ENCODE measurements around the gene VPS54. TPM values are rescaled to one million over a fixed set of nuclear protein-coding genes. Genes with fewer than 3 reads are reported as not detected.
A peak's percentile ranks its signal among the peaks of the same experiment; 100 is the strongest.

Gene VPS54
- total RNA-seq, 1 experiment from 2014 or later, result 33.8 TPM

DNA sequence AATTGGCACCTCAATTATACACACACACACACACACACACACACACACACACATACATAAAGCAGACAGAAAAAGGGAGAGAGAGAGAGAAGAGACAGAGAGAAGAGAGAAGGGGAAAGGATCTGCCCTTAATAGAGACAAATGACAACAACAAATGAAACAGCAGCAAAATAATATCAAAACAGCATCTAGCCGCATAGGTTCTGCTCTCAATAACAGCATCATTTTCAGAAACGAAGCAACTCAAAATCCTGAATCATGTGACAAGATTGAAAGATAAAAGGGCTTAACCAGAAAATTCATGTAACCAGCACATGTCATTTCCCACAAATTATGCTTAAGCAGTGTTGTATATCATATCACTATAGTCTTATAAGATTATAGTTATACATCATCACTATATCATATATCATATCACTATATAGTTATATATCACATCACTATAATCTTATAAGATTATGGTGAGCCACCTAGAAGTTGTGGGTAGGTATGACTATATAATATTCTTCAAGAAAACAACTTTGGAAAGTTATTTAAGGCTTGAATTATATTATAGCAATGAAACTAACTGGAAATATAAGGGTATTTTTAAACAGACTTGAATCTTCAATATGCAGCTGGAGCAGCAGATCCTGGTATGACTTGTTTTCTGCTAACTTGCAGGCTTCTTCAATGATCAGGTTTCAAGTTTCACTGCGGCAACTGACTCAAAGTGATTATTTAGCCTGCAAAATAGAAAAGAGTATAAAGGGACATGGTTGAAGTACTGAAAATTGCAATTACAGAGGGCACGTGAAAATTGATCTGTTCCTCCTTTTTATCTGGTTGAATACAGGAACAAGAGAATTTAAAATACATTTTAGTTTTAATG lies 16.1 kb upstream of the VPS54 start:
- no peaks in the 10 kb centered on the region for H3K36me3 ChIP-seq (ENCODE audit: insufficient read depth, low read length)
- H3K9me2 ChIP-seq (replicated peaks; ENCODE audit: insufficient read depth, low read length), result no peaks in the 10 kb centered on the region
- no peak overlapping the region for H3K9ac ChIP-seq (ENCODE audit: low read length)
- DNase-seq, result no peak
- no peaks in the 10 kb centered on the region for H3K4me1 ChIP-seq (ENCODE audit: low read length)
- peaks cover 2% of the 10 kb centered on the region; the same call in 1 of the 2 replicates for H3K27me3 ChIP-seq (ENCODE audit: low read length)
- H4K20me1 ChIP-seq (ENCODE audit: insufficient read depth, low read depth, low read length), result no peaks in the 10 kb centered on the region
- no peaks in the 10 kb centered on the region for H3K9me3 ChIP-seq (ENCODE audit: low read length)
- no peaks in the 10 kb centered on the region for H3K79me2 ChIP-seq (ENCODE audit: low read length)
- H3K27ac ChIP-seq (ENCODE audit: low read length), result no peak overlapping the region
- H2AFZ ChIP-seq (ENCODE audit: low read length), result no peak overlapping the region
- H3K4me2 ChIP-seq (ENCODE audit: low read depth, low read length, poor library complexity, severe bottlenecking), result no peak overlapping the region
- no peak overlapping the region for H3K4me3 ChIP-seq (ENCODE audit: low read length)

DNA sequence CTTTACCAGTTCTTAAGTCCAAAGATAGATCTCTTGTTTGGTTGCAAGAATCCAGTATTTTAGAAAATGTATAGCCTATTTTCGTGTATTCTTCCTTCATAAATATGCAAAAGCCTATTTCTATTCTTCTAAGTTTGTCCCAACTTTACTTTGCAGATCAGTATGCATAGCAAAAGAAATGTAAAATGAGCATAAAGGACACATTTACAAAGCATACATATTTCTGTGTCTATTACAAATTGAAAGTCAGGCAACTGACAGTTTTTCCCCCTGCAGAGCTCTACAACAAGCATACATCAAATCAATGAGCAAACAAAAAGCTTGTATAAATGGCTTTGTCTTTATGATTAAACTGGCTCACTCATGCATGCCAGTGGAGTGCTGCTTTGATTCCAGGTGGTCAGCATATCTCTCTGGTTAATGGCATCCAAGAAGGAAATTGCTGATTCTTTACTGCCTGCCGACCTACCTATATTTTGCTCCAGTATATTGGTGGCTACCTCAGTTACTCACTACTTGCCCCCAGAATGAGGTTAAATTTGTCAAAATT lies 10.0 kb upstream of the VPS54 start:
- Histone ChIP-seq H3K9ac (ENCODE audit: low read length) (no peak overlapping the region), H4K20me1 (ENCODE audit: insufficient read depth, low read depth, low read length) (no peaks in the 10 kb centered on the region), H3K9me3 (ENCODE audit: low read length) (no peaks in the 10 kb centered on the region), H3K27me3 (ENCODE audit: low read length) (peaks cover 2% of the 10 kb centered on the region; the same call in 1 of the 2 replicates), H3K9me2 (replicated peaks; ENCODE audit: insufficient read depth, low read length) (no peaks in the 10 kb centered on the region), H3K27ac (ENCODE audit: low read length) (no peak overlapping the region), H2AFZ (ENCODE audit: low read length) (no peak overlapping the region), H3K4me3 (ENCODE audit: low read length) (no peak overlapping the region), H3K4me1 (ENCODE audit: low read length) (no peaks in the 10 kb centered on the region), H3K4me2 (ENCODE audit: low read depth, low read length, poor library complexity, severe bottlenecking) (no peak overlapping the region), H3K79me2 (ENCODE audit: low read length) (no peaks in the 10 kb centered on the region), H3K36me3 (ENCODE audit: insufficient read depth, low read length) (no peaks in the 10 kb centered on the region)
- DNase-seq, result no peak

DNA sequence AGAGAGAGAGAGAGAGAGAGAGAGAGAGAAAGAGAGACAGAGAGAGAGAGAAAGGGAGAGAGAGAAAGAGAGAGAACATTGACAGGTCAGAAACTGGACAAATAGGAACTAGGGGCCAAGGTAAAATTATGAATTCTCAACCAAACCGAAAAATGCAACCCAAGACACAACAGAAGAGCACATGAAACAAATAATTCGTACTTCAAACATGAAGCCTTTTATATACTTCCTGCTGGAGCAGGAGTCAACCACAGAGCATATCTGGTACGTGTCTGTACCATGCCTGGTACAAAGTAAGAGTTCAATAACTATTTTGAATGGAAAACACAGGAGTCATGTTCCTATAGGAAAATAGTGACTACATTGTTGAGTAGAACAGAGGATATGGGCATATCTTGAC lies 6.5 kb upstream of the VPS54 start:
- H2AFZ ChIP-seq (ENCODE audit: low read length), result 0 out of 2 replicates have a peak overlapping the region, but pooled peaks have one; percentile 30

DNA sequence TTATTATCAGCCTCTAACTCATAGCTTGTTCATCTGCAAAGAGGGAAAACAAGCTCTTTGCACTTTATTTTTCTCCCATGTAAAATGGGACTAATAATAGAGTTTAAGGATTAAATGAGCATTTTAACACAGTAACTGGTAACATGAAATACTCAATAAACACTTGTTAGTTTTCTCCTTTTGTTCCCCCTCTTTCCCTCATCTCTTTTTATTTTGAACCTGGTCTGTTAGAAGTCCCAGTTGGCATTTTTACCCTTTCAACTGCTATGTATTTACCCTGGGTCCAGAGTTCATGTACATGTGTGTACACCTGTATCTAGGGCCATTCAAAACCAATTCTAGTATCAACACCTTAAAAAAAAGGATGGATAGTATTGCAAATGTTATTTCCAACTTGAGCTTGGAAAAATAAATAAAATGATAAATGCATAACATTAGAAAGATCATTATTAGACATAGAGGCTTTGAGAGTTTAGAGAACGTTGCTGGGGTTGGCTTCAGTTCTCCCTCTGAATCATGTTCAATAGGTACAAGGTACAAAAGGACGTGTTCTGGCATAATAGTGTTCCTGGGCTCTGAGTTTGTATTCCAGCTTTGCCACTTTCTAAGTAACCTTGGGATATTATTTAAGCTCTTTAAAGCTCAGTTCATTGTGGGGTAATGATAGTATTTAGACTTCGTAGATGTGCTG lies 5.2 kb upstream of the VPS54 start:
- Histone ChIP-seq H3K27me3 (ENCODE audit: low read length) (no peaks in the 10 kb centered on the region), H4K20me1 (ENCODE audit: insufficient read depth, low read depth, low read length) (no peaks in the 10 kb centered on the region), H3K9me2 (replicated peaks; ENCODE audit: insufficient read depth, low read length) (no peaks in the 10 kb centered on the region), H3K79me2 (ENCODE audit: low read length) (no peaks in the 10 kb centered on the region), H3K4me1 (ENCODE audit: low read length) (peaks cover 11% of the 10 kb centered on the region), H3K4me3 (ENCODE audit: low read length) (no peak overlapping the region), H3K4me2 (ENCODE audit: low read depth, low read length, poor library complexity, severe bottlenecking) (no peak overlapping the region), H3K9me3 (ENCODE audit: low read length) (no peaks in the 10 kb centered on the region), H2AFZ (ENCODE audit: low read length) (no peak overlapping the region), H3K36me3 (ENCODE audit: insufficient read depth, low read length) (no peaks in the 10 kb centered on the region), H3K27ac (ENCODE audit: low read length) (no peak overlapping the region), H3K9ac (ENCODE audit: low read length) (no peak overlapping the region)
- DNase-seq, result no peak

More for the DNA sequence above, 6.5 kb upstream of the VPS54 start:
- no peak for DNase-seq
- Histone ChIP-seq H3K4me3 (ENCODE audit: low read length) (no peak overlapping the region), H3K9me3 (ENCODE audit: low read length) (no peaks in the 10 kb centered on the region), H3K27me3 (ENCODE audit: low read length) (no peaks in the 10 kb centered on the region), H3K36me3 (ENCODE audit: insufficient read depth, low read length) (no peaks in the 10 kb centered on the region), H3K4me2 (ENCODE audit: low read depth, low read length, poor library complexity, severe bottlenecking) (no peak overlapping the region), H3K79me2 (ENCODE audit: low read length) (no peaks in the 10 kb centered on the region), H3K27ac (ENCODE audit: low read length) (no peak overlapping the region), H3K9me2 (replicated peaks; ENCODE audit: insufficient read depth, low read length) (no peaks in the 10 kb centered on the region), H3K9ac (ENCODE audit: low read length) (no peak overlapping the region), H4K20me1 (ENCODE audit: insufficient read depth, low read depth, low read length) (no peaks in the 10 kb centered on the region), H3K4me1 (ENCODE audit: low read length) (no peaks in the 10 kb centered on the region)

DNA sequence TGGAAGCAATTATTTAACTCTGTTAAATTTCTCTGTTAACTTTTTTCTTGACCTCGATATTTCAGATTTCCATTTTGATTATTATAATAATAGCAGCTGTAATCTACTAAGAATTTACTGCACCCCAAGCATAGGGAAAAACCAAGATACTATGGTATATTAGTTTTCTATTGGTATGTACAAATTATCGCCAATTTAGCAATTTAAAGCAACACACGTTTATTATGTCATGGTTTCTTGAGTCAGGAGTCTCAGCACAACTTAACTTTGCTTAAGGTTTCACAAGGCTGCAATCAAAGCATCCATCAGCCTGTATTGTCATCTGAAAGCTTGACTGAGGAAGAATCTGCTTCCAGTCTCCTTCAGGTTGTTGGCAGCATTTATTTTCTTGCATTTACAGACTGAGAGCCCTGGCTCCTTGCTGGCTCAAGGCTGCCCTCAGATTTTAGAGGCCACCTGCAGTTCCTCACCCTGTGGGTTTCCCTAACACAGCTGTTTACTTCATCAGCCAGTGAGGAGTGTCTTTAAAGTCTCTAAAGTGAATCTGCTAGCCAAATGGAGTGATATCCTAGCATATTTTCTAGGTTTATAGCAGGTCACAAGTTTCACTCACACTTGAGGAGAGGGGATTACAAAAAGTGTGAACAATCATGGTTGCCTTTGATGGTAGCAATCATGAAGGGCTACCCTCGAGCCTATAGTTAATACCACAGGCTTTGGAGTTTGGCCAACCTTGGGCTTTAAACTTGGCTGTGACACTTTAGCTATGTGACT lies 4.4 kb upstream of the VPS54 start:
- Histone ChIP-seq H3K9me2 (replicated peaks; ENCODE audit: insufficient read depth, low read length) (no peaks in the 10 kb centered on the region), H3K9me3 (ENCODE audit: low read length) (no peaks in the 10 kb centered on the region), H3K4me3 (ENCODE audit: low read length) (no peak overlapping the region), H3K4me2 (ENCODE audit: low read depth, low read length, poor library complexity, severe bottlenecking) (no peak overlapping the region), H3K79me2 (ENCODE audit: low read length) (peaks cover under 1% of the 10 kb centered on the region), H4K20me1 (ENCODE audit: insufficient read depth, low read depth, low read length) (no peaks in the 10 kb centered on the region), H3K9ac (ENCODE audit: low read length) (no peak overlapping the region), H3K27me3 (ENCODE audit: low read length) (no peaks in the 10 kb centered on the region), H3K4me1 (ENCODE audit: low read length) (peaks cover 12% of the 10 kb centered on the region), H2AFZ (ENCODE audit: low read length) (peak overlapping the region; percentile 10; the same call in 1 of the 2 replicates), H3K36me3 (ENCODE audit: insufficient read depth, low read length) (no peaks in the 10 kb centered on the region), H3K27ac (ENCODE audit: low read length) (no peak overlapping the region)
- no peak for DNase-seq

DNA sequence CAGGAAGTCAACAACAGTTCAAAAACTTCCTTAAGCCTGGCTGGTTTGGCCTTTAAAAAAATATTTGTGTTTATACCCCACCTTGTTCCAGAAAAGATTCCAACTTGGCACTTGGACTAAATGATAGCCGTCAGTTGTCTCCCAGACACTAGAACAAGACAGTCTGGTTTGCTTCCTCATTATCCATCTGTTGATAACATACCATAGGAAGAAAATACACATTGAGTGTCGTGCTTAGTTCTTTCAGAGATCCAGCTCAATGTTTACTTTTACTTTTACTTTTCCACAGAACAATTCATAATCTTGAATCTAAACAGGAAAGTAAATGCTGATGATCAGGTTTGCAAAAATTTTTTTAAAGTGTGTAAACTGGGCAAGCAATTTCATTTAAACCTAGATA lies 2.4 kb upstream of the VPS54 start:
- Histone ChIP-seq H3K9ac (ENCODE audit: low read length) (no peak overlapping the region), H3K27ac (ENCODE audit: low read length) (no peak overlapping the region), H4K20me1 (ENCODE audit: insufficient read depth, low read depth, low read length) (no peaks in the 10 kb centered on the region), H3K36me3 (ENCODE audit: insufficient read depth, low read length) (no peaks in the 10 kb centered on the region), H3K4me2 (ENCODE audit: low read depth, low read length, poor library complexity, severe bottlenecking) (no peak overlapping the region), H3K79me2 (ENCODE audit: low read length) (peaks cover 22% of the 10 kb centered on the region), H3K9me3 (ENCODE audit: low read length) (no peaks in the 10 kb centered on the region), H3K4me3 (ENCODE audit: low read length) (no peak overlapping the region), H3K27me3 (ENCODE audit: low read length) (no peaks in the 10 kb centered on the region), H3K9me2 (replicated peaks; ENCODE audit: insufficient read depth, low read length) (no peaks in the 10 kb centered on the region), H3K4me1 (ENCODE audit: low read length) (peaks cover 20% of the 10 kb centered on the region), H2AFZ (ENCODE audit: low read length) (no peak overlapping the region)
- DNase-seq, result no peak

DNA sequence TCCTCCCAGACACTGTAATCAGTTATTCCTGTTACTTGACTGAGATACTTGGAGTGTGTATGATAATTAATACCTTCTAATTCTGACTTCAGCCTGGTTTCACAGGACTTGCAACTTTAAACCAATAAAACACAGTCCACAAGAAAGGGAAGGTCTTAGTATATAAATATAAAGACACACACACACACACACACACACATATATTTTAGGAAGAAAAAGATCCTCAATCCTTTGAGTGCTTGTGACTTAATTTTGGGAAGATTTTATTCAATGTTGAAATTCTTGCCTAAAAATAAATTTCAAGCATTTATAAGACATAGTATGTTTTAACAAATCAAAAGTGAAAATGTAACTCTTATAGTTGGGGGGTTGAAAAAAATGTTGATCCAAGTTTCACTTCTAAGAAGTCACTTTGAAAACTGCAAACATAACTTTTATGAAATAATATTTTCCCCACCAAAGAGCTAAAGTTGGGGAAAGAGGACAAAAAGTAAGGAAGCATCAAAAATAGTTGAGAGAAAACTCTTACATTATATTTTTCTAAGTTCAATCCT lies 824 bp upstream of the VPS54 start:
- no peaks in the 10 kb centered on the region for H3K9me2 ChIP-seq (replicated peaks; ENCODE audit: insufficient read depth, low read length)
- DNase-seq, result no peak
- no peaks in the 10 kb centered on the region for H3K36me3 ChIP-seq (ENCODE audit: insufficient read depth, low read length)
- H3K27me3 ChIP-seq (ENCODE audit: low read length), result no peaks in the 10 kb centered on the region
- peak overlapping the region; percentile 75 for H3K4me3 ChIP-seq (ENCODE audit: low read length)
- peak overlapping the region; percentile 97 for H2AFZ ChIP-seq (ENCODE audit: low read length)
- H3K9ac ChIP-seq (ENCODE audit: low read length), result peak overlapping the region; percentile 75
- peaks cover 37% of the 10 kb centered on the region for H3K79me2 ChIP-seq (ENCODE audit: low read length)
- H3K9me3 ChIP-seq (ENCODE audit: low read length), result no peaks in the 10 kb centered on the region
- H3K4me2 ChIP-seq (ENCODE audit: low read depth, low read length, poor library complexity, severe bottlenecking), result peak overlapping the region; percentile 72
- no peaks in the 10 kb centered on the region for H4K20me1 ChIP-seq (ENCODE audit: insufficient read depth, low read depth, low read length)
- peaks cover 20% of the 10 kb centered on the region for H3K4me1 ChIP-seq (ENCODE audit: low read length)
- H3K27ac ChIP-seq (ENCODE audit: low read length), result no peak overlapping the region

Measured in Karpas-422 (cell line).